GM12878 (cell line): ENCODE results near the gene MRPL16.

ENCODE experiments used
- BHLHE40 ChIP-seq, 2 experiments: fragments of 450-650 bp in 1 of 2; IDR thresholded peaks; 2 replicates each; pipeline ENCODE4 v1.6.1; 2011 to 2017; ENCODE audit warnings: low read depth in 2 of 2, borderline replicate concordance in 1 of 2, improper control_type of control experiment in 1 of 2, low read length in 1 of 2, mild to moderate bottlenecking in 1 of 2
- CHD4 ChIP-seq: fragments of 200-600 bp; sonication (generic); IDR thresholded peaks from 2 replicates; pipeline ENCODE4 v1.6.1; 2016; ENCODE audit warnings: mild to moderate bottlenecking
- E2F4 ChIP-seq: IDR thresholded peaks from 2 replicates; pipeline ENCODE4 v1.6.1; 2012; ENCODE audit warnings: low read depth, low read length, improper control_type of control experiment
- ESRRA ChIP-seq: IDR thresholded peaks from 2 replicates; pipeline ENCODE4 v1.6.1; 2012; ENCODE audit warnings: mild to moderate bottlenecking, low read length, improper control_type of control experiment
- FOXM1 ChIP-seq: IDR thresholded peaks from 2 replicates; pipeline ENCODE4 v1.6.1; 2012; ENCODE audit warnings: low read depth, mild to moderate bottlenecking, inconsistent platforms, low read length, moderate library complexity
- GABPA ChIP-seq: IDR thresholded peaks from 2 replicates; pipeline ENCODE4 v1.6.1; 2014; ENCODE audit warnings: antibody characterized with exemption, low read depth, mild to moderate bottlenecking, inconsistent platforms
- TAF1 ChIP-seq: IDR thresholded peaks from 2 replicates; pipeline ENCODE4 v1.6.1; 2011; ENCODE audit warnings: mild to moderate bottlenecking, low read depth, low read length, borderline replicate concordance
- YBX1 ChIP-seq: fragments of 450-650 bp; IDR thresholded peaks from 2 replicates; pipeline ENCODE4 v1.6.1; 2016; ENCODE audit warnings: antibody characterized with exemption
- ZBTB33 ChIP-seq: fragments of 450-650 bp; IDR thresholded peaks from 2 replicates; pipeline ENCODE4 v1.6.1; 2017; ENCODE audit warnings: mild to moderate bottlenecking
- TF ChIP-seq, protein P1 (sequence below), 3 experiments: IDR thresholded peaks in 2 of 3; conservative IDR thresholded peaks in 1 of 3; 2 replicates each; pipeline ENCODE4 v1.5.1; 2011; ENCODE audit warnings: low read depth in 3 of 3, low read length in 3 of 3, mild to moderate bottlenecking in 3 of 3, control low read depth in 2 of 3, moderate library complexity in 2 of 3, inconsistent platforms in 1 of 3, mixed read lengths in 1 of 3; ENCODE audit not compliant: control insufficient read depth in 2 of 3, insufficient read depth in 1 of 3; ENCODE audit errors: extremely low read depth in 1 of 3
- TF ChIP-seq, protein P2 (sequence below): IDR thresholded peaks from 2 replicates; pipeline ENCODE4 v1.6.1; 2012; ENCODE audit warnings: low read depth, low read length, improper control_type of control experiment

- TF ChIP-seq BHLHE40 (IDR thresholded peaks at IDR 0.05; ENCODE audit: borderline replicate concordance in 1 of 2, low read depth in 2 of 2, low read length in 1 of 2) (no peak), GABPA (no peak), YBX1 (no peak), ZBTB33 (no peak), TAF1 (no peak), CHD4 (no peak), E2F4 (no peak), ESRRA (no peak), FOXM1 (no peak)
- TF ChIP-seq, protein P1, sequence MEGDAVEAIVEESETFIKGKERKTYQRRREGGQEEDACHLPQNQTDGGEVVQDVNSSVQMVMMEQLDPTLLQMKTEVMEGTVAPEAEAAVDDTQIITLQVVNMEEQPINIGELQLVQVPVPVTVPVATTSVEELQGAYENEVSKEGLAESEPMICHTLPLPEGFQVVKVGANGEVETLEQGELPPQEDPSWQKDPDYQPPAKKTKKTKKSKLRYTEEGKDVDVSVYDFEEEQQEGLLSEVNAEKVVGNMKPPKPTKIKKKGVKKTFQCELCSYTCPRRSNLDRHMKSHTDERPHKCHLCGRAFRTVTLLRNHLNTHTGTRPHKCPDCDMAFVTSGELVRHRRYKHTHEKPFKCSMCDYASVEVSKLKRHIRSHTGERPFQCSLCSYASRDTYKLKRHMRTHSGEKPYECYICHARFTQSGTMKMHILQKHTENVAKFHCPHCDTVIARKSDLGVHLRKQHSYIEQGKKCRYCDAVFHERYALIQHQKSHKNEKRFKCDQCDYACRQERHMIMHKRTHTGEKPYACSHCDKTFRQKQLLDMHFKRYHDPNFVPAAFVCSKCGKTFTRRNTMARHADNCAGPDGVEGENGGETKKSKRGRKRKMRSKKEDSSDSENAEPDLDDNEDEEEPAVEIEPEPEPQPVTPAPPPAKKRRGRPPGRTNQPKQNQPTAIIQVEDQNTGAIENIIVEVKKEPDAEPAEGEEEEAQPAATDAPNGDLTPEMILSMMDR (IDR thresholded peaks at IDR 0.05 in 2 of 3, conservative IDR thresholded peaks at IDR 0.05 in 1 of 3; ENCODE audit: control insufficient read depth in 2 of 3, extremely low read depth in 1 of 3, insufficient read depth in 1 of 3, low read depth in 3 of 3, low read length in 3 of 3): no peak
- TF ChIP-seq, protein P2, sequence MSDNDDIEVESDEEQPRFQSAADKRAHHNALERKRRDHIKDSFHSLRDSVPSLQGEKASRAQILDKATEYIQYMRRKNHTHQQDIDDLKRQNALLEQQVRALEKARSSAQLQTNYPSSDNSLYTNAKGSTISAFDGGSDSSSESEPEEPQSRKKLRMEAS: no peak
These were observed 52.1 kb downstream of the MRPL16 start for GRCh38 chr11:59758401-59759037.
